HG03469 (cell line): ENCODE data around the gene ACTR3C.
"Not testable (repeated sequence)": the region's sequence is repeated elsewhere in the genome, so short reads cannot be mapped to it uniquely, and the experiment has no call there.

Source experiments
- ATAC-seq: cut with Tn5 transposase; IDR thresholded peaks from one replicate; pipeline ENCODE4 v1.9.1; 2021; ENCODE audit warnings: mild to moderate bottlenecking, moderate library complexity, moderate number of reproducible peaks; ENCODE audit not compliant: unreplicated experiment

Gene ACTR3C

DNA sequence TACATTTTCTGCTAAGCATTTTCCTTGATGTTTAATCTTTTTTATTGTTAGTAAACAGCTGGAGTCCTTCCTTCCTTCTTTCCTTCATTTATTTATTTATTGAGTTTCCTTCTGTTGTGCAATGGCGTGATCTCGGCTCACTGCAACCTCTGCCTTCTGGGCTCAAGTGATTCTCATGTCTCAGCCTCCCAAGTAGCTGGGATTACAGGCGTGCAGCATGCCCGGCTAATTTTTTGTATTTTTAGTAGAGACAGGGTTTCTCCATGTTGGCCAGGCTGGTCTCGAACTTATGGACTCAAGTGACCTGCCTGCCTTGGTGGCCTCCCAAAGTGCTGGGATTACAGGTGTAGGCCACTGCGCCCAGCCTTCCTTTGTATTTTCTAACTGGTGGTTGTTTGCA lies 6.4 kb downstream of the ACTR3C start:
- ATAC-seq = not testable (repeated sequence)

DNA sequence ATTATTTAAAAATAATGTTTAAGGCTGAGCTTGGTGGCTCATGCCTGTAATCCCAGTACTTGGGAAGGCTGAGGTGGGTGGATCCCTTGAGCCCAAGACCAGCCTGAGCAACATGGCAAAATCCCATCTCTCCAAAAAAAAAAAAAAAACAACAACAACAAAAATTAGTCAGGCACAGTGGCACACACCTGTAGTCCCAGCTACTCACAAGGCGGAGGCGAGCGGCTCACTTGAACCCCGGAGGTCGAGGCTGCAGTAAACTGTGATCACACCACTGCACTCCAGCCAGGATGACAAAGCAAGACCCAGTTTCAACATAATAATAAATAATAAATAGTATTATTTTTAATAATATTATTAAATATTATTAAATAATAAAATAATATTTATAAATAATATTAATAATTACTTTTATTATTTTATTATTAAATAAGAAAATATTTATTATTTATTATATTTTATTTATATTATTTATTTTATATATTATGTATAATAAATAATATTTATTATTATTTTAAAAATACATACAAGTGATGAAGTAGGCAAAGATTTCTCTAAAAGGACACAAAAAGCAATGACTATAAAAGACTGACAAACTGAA lies 8.6 kb downstream of the ACTR3C start:
- no peak for ATAC-seq

GRCh38 chr7:150313870-150314269 lies 9.5 kb downstream of the ACTR3C start:
- ATAC-seq = no peak

GRCh38 chr7:150313367-150313809 lies 10.0 kb downstream of the ACTR3C start:
- ATAC-seq = no peak

- ATAC-seq = not testable (repeated sequence)
Observed at GRCh38 chr7:150312649-150313366, 10.5 kb downstream of the ACTR3C start.

DNA sequence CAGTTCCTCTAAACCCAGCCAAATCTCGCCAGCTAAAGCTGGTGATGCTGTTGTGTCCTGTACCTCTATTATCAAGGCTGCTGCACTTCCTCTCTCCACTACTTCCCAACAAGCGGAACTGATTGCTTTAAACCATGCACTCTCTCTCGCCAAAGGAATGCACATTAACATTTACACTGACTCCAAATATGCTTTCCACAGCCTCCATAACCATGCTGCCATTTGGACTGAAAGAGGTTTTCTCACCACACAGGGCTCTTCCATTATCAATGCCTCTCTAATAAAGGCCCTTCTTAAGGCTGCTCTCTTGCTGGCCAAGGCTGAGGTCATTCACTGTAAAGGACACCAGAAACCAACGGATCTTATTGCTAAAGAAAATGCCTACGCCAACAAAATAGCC lies 11.6 kb downstream of the ACTR3C start:
- no peak for ATAC-seq

DNA sequence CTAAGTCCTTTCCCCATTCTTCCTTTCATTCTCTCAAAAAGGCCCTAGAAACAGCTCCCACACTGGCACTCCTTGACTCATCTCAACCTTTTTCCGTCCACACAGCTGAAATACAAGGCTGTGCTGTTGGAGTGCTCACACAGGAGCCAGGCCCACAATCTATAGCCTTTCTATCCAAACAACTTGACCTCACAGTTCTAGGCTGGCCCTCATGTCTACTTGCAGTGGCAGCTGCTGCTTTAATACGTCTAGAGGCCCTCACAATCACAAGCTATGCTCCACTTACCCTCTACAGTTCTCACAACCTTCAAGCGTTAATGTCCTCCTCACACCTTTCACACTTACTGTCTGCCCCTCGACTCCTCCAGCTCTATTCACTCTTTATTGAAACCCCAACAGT lies 12.2 kb downstream of the ACTR3C start:
- no peak for ATAC-seq

GRCh38 chr7:150308575-150308974 lies 14.8 kb downstream of the ACTR3C start:
- ATAC-seq = no peak

GRCh38 chr7:150307904-150308303 lies 15.4 kb downstream of the ACTR3C start:
- no peak for ATAC-seq

DNA sequence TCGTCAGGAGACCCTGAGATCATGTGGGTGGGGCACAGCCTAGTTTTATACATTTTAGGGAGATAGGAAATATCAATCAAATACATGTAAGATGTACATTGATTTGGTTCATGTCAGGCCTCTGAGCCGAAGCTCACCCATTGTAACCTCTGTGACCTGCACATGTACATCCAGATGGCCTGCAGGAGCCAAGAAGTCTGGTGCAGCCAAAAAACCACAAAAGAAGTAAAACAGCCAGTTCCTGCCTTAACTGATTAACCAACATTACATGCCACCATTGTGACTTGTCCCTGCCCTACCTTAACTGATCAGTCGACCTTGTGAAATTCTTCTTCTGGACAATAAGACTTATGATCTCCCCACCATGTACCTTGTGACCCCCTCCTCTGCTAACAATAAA lies 16.2 kb downstream of the ACTR3C start:
- ATAC-seq = no peak

GRCh38 chr7:150306377-150306776 lies 17.0 kb downstream of the ACTR3C start:
- not testable (repeated sequence) for ATAC-seq

- ATAC-seq = not testable (repeated sequence)
Observed at GRCh38 chr7:150305903-150306284, 17.5 kb downstream of the ACTR3C start.

DNA sequence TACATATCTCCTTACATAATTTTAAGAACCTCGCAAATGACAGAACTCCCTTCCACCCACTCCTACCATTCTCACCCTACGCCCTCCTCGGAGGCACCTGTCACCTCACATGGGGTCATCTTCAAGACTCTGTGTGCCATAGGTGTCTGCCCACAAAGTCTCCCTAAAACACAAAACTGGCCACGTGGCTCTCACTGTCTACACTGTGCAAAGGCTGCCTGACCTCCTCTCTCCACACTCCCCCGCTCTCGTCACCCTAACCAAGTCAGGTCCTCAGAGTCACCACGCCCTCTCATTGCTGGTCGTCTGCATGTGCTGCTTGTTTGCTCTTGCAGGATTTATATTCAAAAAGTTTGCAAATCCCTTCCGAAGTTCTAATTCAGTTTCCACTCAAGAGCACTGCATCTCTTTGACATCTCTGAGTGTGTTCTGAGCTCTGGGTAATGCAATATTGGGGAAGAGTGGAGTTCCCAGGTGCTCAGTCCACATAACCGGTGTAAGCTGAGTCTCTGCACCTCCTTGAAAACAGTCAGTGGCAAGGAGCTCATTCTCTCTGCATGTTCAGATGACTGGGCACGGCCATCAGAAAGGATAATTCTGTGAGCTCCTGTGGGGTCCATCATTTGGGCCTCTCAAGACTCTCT lies 18.0 kb downstream of the ACTR3C start:
- ATAC-seq = not testable (repeated sequence)

DNA sequence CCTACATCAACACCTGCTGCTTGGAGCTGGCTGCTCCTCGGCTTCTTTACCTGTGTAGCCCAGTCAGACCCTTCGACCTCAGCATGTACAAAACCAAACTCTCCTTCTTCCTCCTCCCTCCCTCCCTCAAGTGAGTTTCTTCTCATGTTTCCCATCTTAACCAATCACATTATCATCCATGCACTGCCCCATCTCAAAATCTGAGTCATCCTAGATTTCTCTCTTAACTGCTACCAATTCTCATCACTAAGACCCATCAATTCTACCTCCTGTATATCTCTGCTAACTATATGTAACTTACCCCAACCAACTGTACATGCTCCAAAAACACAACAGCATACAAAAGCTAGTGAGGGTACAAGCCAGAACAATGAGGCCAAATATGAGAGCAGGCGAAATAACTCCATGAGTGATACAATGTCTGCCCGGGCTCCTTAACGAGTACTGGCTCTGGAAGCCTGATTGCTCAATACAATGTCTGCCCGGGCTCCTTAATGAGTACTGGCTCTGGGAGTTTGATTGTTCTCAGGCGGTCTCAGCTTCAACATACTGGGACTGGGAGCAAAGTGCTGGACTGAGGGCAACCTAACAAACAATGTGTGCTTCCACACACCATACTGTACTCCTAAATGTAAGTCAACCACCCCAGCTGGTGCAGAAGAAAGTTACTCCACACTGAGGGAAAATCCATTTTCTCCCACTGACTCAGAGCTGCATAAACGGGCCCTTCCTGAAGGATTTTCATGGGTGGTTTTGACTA lies 18.7 kb downstream of the ACTR3C start:
- ATAC-seq = not testable (repeated sequence)

DNA sequence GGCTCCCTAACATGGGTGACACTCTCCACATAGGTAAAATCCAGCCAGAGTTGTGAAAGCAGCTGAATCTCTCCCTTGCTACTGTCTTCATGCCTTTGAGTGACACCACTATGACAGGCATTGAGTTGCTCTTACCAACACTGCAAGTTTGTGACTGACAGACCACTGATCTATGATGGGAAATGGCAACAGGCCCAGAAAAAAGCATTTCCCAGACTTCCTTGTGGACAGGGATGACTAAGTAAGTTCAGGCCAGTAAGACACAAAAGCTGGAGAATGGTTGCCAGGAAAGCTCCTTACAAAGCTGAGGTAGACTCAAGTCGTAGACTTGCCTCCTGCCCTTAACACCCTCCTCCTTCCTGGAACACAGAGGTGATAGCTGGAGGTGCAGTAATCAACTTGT lies 20.4 kb downstream of the ACTR3C start:
- not testable (repeated sequence) for ATAC-seq

GRCh38 chr7:150297978-150298377 lies 25.4 kb downstream of the ACTR3C start:
- not testable (repeated sequence) for ATAC-seq

DNA sequence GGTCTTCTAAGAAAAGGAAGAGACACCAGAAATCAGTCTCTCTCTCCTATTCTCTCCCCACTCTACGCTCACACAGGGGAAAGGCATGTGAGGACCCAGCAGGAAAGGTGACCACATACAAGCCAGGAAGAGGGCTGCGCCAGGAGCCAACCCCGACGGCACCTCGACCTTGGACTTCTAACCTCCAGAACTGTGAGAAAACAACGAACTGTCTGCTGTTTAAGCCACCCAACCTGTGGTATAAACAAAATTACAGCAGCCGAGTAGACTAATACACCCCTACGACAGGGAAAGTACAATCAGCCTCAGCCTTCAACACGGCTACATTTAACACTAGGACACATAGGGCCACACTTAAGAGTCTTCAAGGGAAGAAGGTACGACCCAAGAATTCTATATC lies 26.5 kb downstream of the ACTR3C start:
- ATAC-seq = not testable (repeated sequence)

- not testable (repeated sequence) for ATAC-seq
Observed at GRCh38 chr7:150295614-150296013, 27.7 kb downstream of the ACTR3C start.

DNA sequence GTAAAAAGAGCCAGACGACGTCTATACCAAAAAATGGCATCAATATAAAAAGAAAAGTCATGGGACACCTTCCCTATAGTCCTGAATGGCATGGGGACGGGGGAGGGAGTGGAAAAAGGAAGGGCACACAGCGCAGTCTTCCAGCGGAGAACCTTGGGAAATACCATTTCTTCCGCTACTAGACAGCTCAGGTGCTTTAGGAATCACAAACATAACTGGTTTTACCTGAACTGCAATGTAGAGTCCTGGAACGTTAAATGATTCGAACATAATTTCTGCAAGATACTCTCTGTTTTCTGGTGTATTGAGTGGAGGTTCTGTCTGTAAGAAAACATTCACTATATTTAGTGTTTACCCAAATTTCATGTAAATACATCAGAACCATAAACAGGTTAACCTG lies 28.3 kb downstream of the ACTR3C start:
- not testable (repeated sequence) for ATAC-seq

DNA sequence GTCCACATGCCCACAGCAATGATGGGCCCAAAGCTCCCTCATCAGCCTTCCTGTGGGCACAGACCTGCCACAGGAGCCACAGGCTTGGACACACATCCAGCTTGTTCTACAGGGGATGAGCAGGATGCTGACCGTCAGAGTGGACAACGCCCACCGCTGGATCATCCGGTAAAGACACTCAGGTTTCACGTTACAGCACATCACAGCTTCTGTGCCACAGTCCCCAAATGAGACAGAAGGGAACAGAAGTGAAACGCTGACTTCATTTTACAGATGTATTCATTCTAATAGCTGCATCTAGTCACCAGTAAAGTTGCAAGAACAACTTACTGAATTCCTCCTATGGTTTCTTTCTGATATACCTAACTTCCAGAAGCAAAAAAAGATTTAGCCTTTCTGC lies 33.0 kb downstream of the ACTR3C start:
- not testable (repeated sequence) for ATAC-seq

DNA sequence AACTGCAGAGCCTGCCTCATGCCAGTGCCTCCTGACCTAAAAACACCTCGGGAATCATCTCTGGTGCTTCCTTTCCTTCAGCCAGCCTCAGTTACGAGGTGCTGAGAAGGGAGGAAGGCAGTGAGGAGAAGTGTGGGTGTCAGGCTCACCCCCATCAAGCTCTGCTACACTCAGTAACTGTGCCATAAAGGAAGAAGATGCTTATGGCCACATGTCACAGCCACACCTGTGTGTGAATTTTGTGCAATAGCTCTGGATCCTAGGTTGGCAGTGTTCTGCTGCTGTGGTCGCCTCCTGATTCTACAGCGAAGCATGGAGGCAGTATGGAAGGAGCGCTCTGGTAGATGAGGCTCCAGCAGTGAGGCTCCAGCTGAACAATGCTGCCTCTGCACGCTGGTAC lies 34.5 kb downstream of the ACTR3C start:
- not testable (repeated sequence) for ATAC-seq
